Measurements from ENCODE around the gene NHERF2.
"Not testable (repeated sequence)": the region's sequence is repeated elsewhere in the genome, so short reads cannot be mapped to it uniquely, and the experiment has no call there.

NHERF2 gene

GRCh38 chr16:2025878-2026460, 733 bp upstream of the NHERF2 start:
- H3K36me3 Mint-ChIP-seq: no peaks in the 10 kb centered on the region
- DNase-seq (ENCODE audit: low spot score in 2 of 2) (no peak), ATAC-seq (no peak)
- no peak overlapping the region for H3K27ac Mint-ChIP-seq
- H3K9me3 Mint-ChIP-seq: no peaks in the 10 kb centered on the region
- H3K4me1 Mint-ChIP-seq: peaks cover 24% of the 10 kb centered on the region
- H3K4me3 Mint-ChIP-seq: peak overlapping the region; percentile 55

- ATAC-seq: peak; percentile 25
- H3K27ac Mint-ChIP-seq: no peak overlapping the region
- peak overlapping the region; percentile 55 for H3K4me3 Mint-ChIP-seq
- H3K4me1 Mint-ChIP-seq: peaks cover 27% of the 10 kb centered on the region
- no peaks in the 10 kb centered on the region for H3K9me3 Mint-ChIP-seq
- DNase-seq (ENCODE audit: low spot score in 2 of 2): no peak
- no peaks in the 10 kb centered on the region for H3K36me3 Mint-ChIP-seq
These were observed 615 bp downstream of the NHERF2 start for GRCh38 chr16:2027024-2028010.

- Mint-ChIP-seq H3K4me1 (peaks cover 22% of the 10 kb centered on the region), H3K9me3 (no peaks in the 10 kb centered on the region), H3K4me3 (peak overlapping the region; percentile 55), H3K27ac (no peak overlapping the region), H3K36me3 (no peaks in the 10 kb centered on the region)
- ATAC-seq: no peak
- DNase-seq (ENCODE audit: low spot score in 2 of 2): no peak
These were observed 1.4 kb downstream of the NHERF2 start for GRCh38 chr16:2028146-2028545.

- Mint-ChIP-seq H3K4me1 (peaks cover 17% of the 10 kb centered on the region), H3K27ac (no peak overlapping the region)
- no peak for ATAC-seq
These were observed 2.0 kb downstream of the NHERF2 start for GRCh38 chr16:2028620-2029220.

GRCh38 chr16:2029350-2029749, 2.6 kb downstream of the NHERF2 start:
- Mint-ChIP-seq H3K4me3 (no peak overlapping the region), H3K4me1 (peaks cover 17% of the 10 kb centered on the region), H3K9me3 (no peaks in the 10 kb centered on the region), H3K27ac (no peak overlapping the region), H3K36me3 (no peaks in the 10 kb centered on the region)
- no peak for DNase-seq (ENCODE audit: low spot score in 2 of 2)
- no peak for ATAC-seq

More at GRCh38 chr16:2028620-2029220, 2.0 kb downstream of the NHERF2 start:
- Mint-ChIP-seq H3K4me3 (no peak overlapping the region), H3K9me3 (no peaks in the 10 kb centered on the region), H3K36me3 (no peaks in the 10 kb centered on the region)
- DNase-seq (ENCODE audit: low spot score in 2 of 2): no peak

GRCh38 chr16:2030036-2030435, 3.3 kb downstream of the NHERF2 start:
- Mint-ChIP-seq H3K4me1 (peaks cover 17% of the 10 kb centered on the region), H3K36me3 (no peaks in the 10 kb centered on the region), H3K4me3 (no peak overlapping the region), H3K9me3 (no peaks in the 10 kb centered on the region), H3K27ac (no peak overlapping the region)
- DNase-seq (ENCODE audit: low spot score in 2 of 2) (no peak), ATAC-seq (no peak)

GRCh38 chr16:2031081-2031577, 4.4 kb downstream of the NHERF2 start:
- DNase-seq (ENCODE audit: low spot score in 2 of 2) (no peak), ATAC-seq (no peak)
- Mint-ChIP-seq H3K4me3 (no peak overlapping the region), H3K4me1 (peaks cover 10% of the 10 kb centered on the region), H3K9me3 (no peaks in the 10 kb centered on the region), H3K36me3 (no peaks in the 10 kb centered on the region), H3K27ac (peak overlapping the region; percentile 78)

- ATAC-seq: no peak
- peak overlapping the region; percentile 78 for H3K27ac Mint-ChIP-seq
- H3K4me1 Mint-ChIP-seq: peaks cover 8% of the 10 kb centered on the region
- no peaks in the 10 kb centered on the region for H3K9me3 Mint-ChIP-seq
- H3K36me3 Mint-ChIP-seq: no peaks in the 10 kb centered on the region
- DNase-seq (ENCODE audit: low spot score in 2 of 2): no peak
- H3K4me3 Mint-ChIP-seq: no peak overlapping the region
These were observed 5.8 kb downstream of the NHERF2 start for GRCh38 chr16:2032285-2033056.

- DNase-seq (ENCODE audit: low spot score in 2 of 2) (no peak), ATAC-seq (peak; percentile 5)
- Mint-ChIP-seq H3K9me3 (no peaks in the 10 kb centered on the region), H3K36me3 (no peaks in the 10 kb centered on the region), H3K4me1 (peaks cover 6% of the 10 kb centered on the region), H3K27ac (no peak overlapping the region), H3K4me3 (no peak overlapping the region)
These were observed 6.6 kb downstream of the NHERF2 start for GRCh38 chr16:2033057-2033908.

GRCh38 chr16:2033909-2034695, 7.4 kb downstream of the NHERF2 start:
- not testable (repeated sequence) for H3K9me3 Mint-ChIP-seq; DNase-seq (ENCODE audit: low spot score in 2 of 2); H3K27ac Mint-ChIP-seq; H3K36me3 Mint-ChIP-seq; H3K4me3 Mint-ChIP-seq; ATAC-seq; H3K4me1 Mint-ChIP-seq

- ATAC-seq (no peak), DNase-seq (ENCODE audit: low spot score in 2 of 2) (no peak)
- no peaks in the 10 kb centered on the region for H3K36me3 Mint-ChIP-seq
- no peak overlapping the region for H3K27ac Mint-ChIP-seq
- no peaks in the 10 kb centered on the region for H3K9me3 Mint-ChIP-seq
- H3K4me1 Mint-ChIP-seq: peaks cover 6% of the 10 kb centered on the region
- H3K4me3 Mint-ChIP-seq: no peak overlapping the region
These were observed 8.2 kb downstream of the NHERF2 start for GRCh38 chr16:2034696-2035430.

- DNase-seq (ENCODE audit: low spot score in 2 of 2) (no peak), ATAC-seq (no peak)
- no peaks in the 10 kb centered on the region for H3K36me3 Mint-ChIP-seq
- H3K27ac Mint-ChIP-seq: no peak overlapping the region
- no peak overlapping the region for H3K4me3 Mint-ChIP-seq
- H3K9me3 Mint-ChIP-seq: no peaks in the 10 kb centered on the region
- peaks cover 6% of the 10 kb centered on the region for H3K4me1 Mint-ChIP-seq
These were observed 8.9 kb downstream of the NHERF2 start for GRCh38 chr16:2035431-2036199.

All from stimulated activated effector memory CD8-positive, alpha-beta T cell treated with anti-CD3 and anti-CD28 coated beads, Interleukin-12 subunit alpha, Interleukin-12 subunit beta, amount 100 ng/mL, for 72 hours (primary cell).